GM12872 (cell line): ENCODE measurements around the gene ELMO3.

Experiments used
- CTCF ChIP-seq: IDR thresholded peaks from 3 replicates; pipeline ENCODE4 v1.5.1; 2011; ENCODE audit warnings: low read depth, mild to moderate bottlenecking, low read length, moderate library complexity; ENCODE audit not compliant: insufficient read depth

The ELMO3 gene

GRCh38 chr16:67187175-67187890 is 11.6 kb upstream of the ELMO3 start:
- TF ChIP-seq CTCF, result no peak

GRCh38 chr16:67188323-67188722 is 10.6 kb upstream of the ELMO3 start:
- no peak for TF ChIP-seq CTCF

- TF ChIP-seq CTCF, result no peak
These were observed 10.1 kb upstream of the ELMO3 start for GRCh38 chr16:67188798-67189197.

- no peak for TF ChIP-seq CTCF
These were observed 8.9 kb upstream of the ELMO3 start, which contains the start of gene EXOC3L1 for GRCh38 chr16:67190041-67190440. TSS of gene EXOC3L1 (minus strand) at chr16:67190136. CDS start at chr16:67189676, 460 bp downstream.

GRCh38 chr16:67190448-67191399 is 8.2 kb upstream of the ELMO3 start:
- no peak for TF ChIP-seq CTCF

- no peak for TF ChIP-seq CTCF
These were observed 7.4 kb upstream of the ELMO3 start for GRCh38 chr16:67191411-67191994.
